ENCODE measurements around the gene CFAP45. TPM values are rescaled to one million over a fixed set of nuclear protein-coding genes. Genes with fewer than 3 reads are reported as not detected.

Gene CFAP45
- total RNA-seq, 2 donors from 2014 or later = 0.49 to 0.55 TPM

- Mint-ChIP-seq H3K27ac (no peak overlapping the region), H3K36me3 (ENCODE audit: low read depth) (no peaks in the 10 kb centered on the region), H3K4me1 (peaks cover 13% of the 10 kb centered on the region), H3K27me3 (ENCODE audit: insufficient read depth) (peaks cover 28% of the 10 kb centered on the region), H3K4me3 (no peak overlapping the region), H3K9me3 (no peaks in the 10 kb centered on the region)
- Histone ChIP-seq H3K27me3 (ENCODE audit: control insufficient read depth, insufficient read depth, low read length, poor library complexity, severe bottlenecking) (no peaks in the 10 kb centered on the region), H3K9ac (ENCODE audit: extremely low read depth, low read length, poor library complexity, severe bottlenecking) (no peak overlapping the region), H3K4me3 (ENCODE audit: low read length) (no peak overlapping the region), H3K4me1 (ENCODE audit: control insufficient read depth, insufficient read depth, low read length) (peaks cover 4% of the 10 kb centered on the region), H3K27ac (ENCODE audit: low read depth, low read length) (no peak overlapping the region), H3K9me3 (ENCODE audit: control insufficient read depth, low read length) (no peaks in the 10 kb centered on the region), H3K36me3 (ENCODE audit: control insufficient read depth, insufficient read depth, low read length) (no peaks in the 10 kb centered on the region)
- DNase-seq = no peak
- 80 to 97% methylated on average over 1 to 4 of the region's 4 CpGs for WGBS, 2 experiments (ENCODE audit: insufficient coverage in 1 of 2, insufficient read length in 1 of 2)
- TF ChIP-seq CTCF (conservative IDR thresholded peaks at IDR 0.05) = no peak
Measured at GRCh38 chr1:159873530-159874143, 26.3 kb downstream of the CFAP45 start.

- Histone ChIP-seq H3K9me3 (ENCODE audit: control insufficient read depth, low read length) (no peaks in the 10 kb centered on the region), H3K9ac (ENCODE audit: extremely low read depth, low read length, poor library complexity, severe bottlenecking) (no peak overlapping the region), H3K4me1 (ENCODE audit: control insufficient read depth, insufficient read depth, low read length) (peaks cover 4% of the 10 kb centered on the region), H3K27me3 (ENCODE audit: control insufficient read depth, insufficient read depth, low read length, poor library complexity, severe bottlenecking) (no peaks in the 10 kb centered on the region), H3K4me3 (ENCODE audit: low read length) (no peak overlapping the region), H3K27ac (ENCODE audit: low read depth, low read length) (no peak overlapping the region), H3K36me3 (ENCODE audit: control insufficient read depth, insufficient read depth, low read length) (no peaks in the 10 kb centered on the region)
- DNase-seq = no peak
- WGBS, 2 experiments (ENCODE audit: insufficient coverage in 1 of 2, insufficient read length in 1 of 2) = 92 to 95% methylated on average over 8 to 15 of the region's 15 CpGs
- Mint-ChIP-seq H3K4me3 (no peak overlapping the region), H3K36me3 (ENCODE audit: low read depth) (no peaks in the 10 kb centered on the region), H3K9me3 (no peaks in the 10 kb centered on the region), H3K4me1 (peaks cover 17% of the 10 kb centered on the region), H3K27me3 (ENCODE audit: insufficient read depth) (peaks cover 31% of the 10 kb centered on the region), H3K27ac (no peak overlapping the region)
- no peak for TF ChIP-seq CTCF (conservative IDR thresholded peaks at IDR 0.05)
Measured at GRCh38 chr1:159872891-159873290, 27.1 kb downstream of the CFAP45 start.

DNA sequence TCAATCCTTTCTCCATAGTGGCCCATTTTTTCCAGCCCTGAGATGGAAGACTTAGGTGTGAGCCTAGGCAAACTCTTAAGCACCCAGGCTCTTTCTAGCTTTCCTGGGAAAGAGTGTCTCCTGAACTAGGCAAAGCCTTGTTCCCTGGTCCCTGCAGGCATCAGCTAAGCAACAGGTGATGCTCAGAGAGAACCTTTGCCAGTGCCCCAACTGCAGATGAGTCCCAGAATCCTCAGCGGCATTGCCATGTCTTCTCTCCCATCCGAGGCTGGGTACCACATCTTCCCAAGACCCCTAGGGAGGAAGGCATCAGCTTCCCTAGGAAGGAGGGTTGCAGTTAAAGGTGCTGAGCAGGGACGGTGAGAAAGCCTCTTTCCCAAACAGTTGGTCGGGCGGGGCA is 29.3 kb downstream of the CFAP45 start:
- no peak for TF ChIP-seq CTCF (conservative IDR thresholded peaks at IDR 0.05)
- Mint-ChIP-seq H3K4me3 (no peak overlapping the region), H3K27ac (no peak overlapping the region), H3K27me3 (ENCODE audit: insufficient read depth) (peaks cover 22% of the 10 kb centered on the region), H3K9me3 (no peaks in the 10 kb centered on the region), H3K36me3 (ENCODE audit: low read depth) (no peaks in the 10 kb centered on the region), H3K4me1 (peaks cover 24% of the 10 kb centered on the region)
- Histone ChIP-seq H3K27me3 (ENCODE audit: control insufficient read depth, insufficient read depth, low read length, poor library complexity, severe bottlenecking) (no peaks in the 10 kb centered on the region), H3K9ac (ENCODE audit: extremely low read depth, low read length, poor library complexity, severe bottlenecking) (no peak overlapping the region), H3K4me3 (ENCODE audit: low read length) (no peak overlapping the region), H3K4me1 (ENCODE audit: control insufficient read depth, insufficient read depth, low read length) (peaks cover 11% of the 10 kb centered on the region), H3K27ac (ENCODE audit: low read depth, low read length) (no peak overlapping the region), H3K36me3 (ENCODE audit: control insufficient read depth, insufficient read depth, low read length) (no peaks in the 10 kb centered on the region), H3K9me3 (ENCODE audit: control insufficient read depth, low read length) (no peaks in the 10 kb centered on the region)
- whole genome bisulfite sequencing, 2 experiments (ENCODE audit: insufficient coverage in 1 of 2, insufficient read length in 1 of 2) = 80 to 93% methylated on average over 4 to 5 of the region's 5 CpGs
- no peak for DNase-seq

Data from endodermal cell (in vitro differentiated cells).